ENCODE data around the gene ACADS. TPM values are rescaled to one million over a fixed set of nuclear protein-coding genes. Genes with fewer than 3 reads are reported as not detected.

The ACADS gene
- total and polyA plus RNA-seq, 2 of the 8 experiments (the other 6 are each of a cell fraction or from before 2014, with no cell fraction given): 4.9 to 7.5 TPM

DNA sequence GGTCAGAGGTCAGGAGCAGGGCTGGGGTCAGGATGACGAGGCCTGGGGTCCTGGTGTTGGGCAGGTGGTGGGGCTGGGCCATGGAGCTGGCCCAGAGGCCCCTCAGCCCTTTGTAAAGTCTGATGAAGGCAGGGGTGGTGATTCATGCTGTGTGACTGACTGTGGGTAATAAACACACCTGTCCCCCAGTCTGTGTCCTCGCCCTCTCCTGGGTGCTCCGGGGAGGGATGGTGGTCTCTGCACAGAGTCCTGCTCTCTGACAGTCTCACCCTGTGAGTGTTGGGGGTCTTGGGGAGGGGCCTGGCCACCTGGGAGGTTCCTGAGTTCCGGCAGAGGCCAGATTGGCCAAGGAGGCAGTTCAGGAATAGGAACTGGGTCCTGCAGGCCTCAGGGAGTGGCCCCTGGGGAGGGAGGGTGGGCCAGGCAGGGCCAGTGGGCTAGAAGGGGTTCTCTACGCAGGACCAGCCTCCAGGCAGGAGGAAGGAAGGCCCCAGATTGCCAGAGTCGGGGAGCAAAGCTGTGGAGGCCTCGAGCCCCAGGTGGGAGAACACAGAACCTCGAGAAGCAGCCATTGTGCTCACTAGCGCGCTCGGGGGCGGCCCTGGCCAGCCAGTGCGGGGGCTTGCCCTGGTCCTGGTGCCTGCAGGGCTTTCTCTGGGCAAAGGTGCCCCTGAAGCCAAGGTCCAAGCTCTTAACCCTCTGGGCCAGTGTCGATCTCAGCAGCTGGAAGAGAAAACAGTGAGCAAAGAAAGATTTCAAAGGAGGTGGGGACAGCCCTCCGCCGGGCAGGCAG lies 14.4 kb downstream of the ACADS start:
- Histone ChIP-seq H3K27ac (ENCODE audit: low read depth, low read length) (no peak overlapping the region), H4K91ac (replicated peaks; ENCODE audit: insufficient read length, low read length) (no peak overlapping the region), H2AK5ac (ENCODE audit: low read depth, low read length) (no peak overlapping the region), H2AFZ (ENCODE audit: low read length) (no peak overlapping the region), H4K8ac (ENCODE audit: extremely low read depth, insufficient read depth, low read length) (no peak overlapping the region), H3K23me2 (ENCODE audit: low read depth, low read length) (no peaks in the 10 kb centered on the region), H3K4ac (replicated peaks; ENCODE audit: insufficient read length, low read depth, low read length) (no peak overlapping the region), H3K4me3 (ENCODE audit: extremely low read depth in 1 of 4, insufficient read depth in 2 of 4, low read depth in 3 of 4, low read length in 4 of 4) (no peak overlapping the region), H3K14ac (ENCODE audit: insufficient read length) (no peak overlapping the region), H3K79me1 (ENCODE audit: low read depth, low read length) (no peaks in the 10 kb centered on the region), H3K56ac (replicated peaks; ENCODE audit: insufficient read length, low read depth, low read length) (no peak overlapping the region), H3K23ac (ENCODE audit: insufficient read length) (no peak overlapping the region), H3K9ac (replicated peaks in 1 of 4; ENCODE audit: extremely low read depth in 1 of 4, low read depth in 3 of 4, low read length in 3 of 4) (no peak overlapping the region), H2BK120ac (replicated peaks; ENCODE audit: low read depth, low read length) (no peak overlapping the region), H3K27me3 (replicated peaks in 1 of 4; ENCODE audit: control insufficient read depth in 3 of 4, extremely low read depth in 1 of 4, insufficient read depth in 3 of 4, low read length in 3 of 4) (no peaks in the 10 kb centered on the region), H2BK15ac (ENCODE audit: low read length) (no peak overlapping the region), H2BK5ac (ENCODE audit: low read depth, low read length) (no peak overlapping the region), H3K4me2 (ENCODE audit: insufficient read depth in 1 of 2, low read depth in 2 of 2, low read length in 2 of 2) (no peak overlapping the region), H2BK20ac (ENCODE audit: low read length) (no peak overlapping the region), H4K5ac (ENCODE audit: insufficient read length, low read depth, low read length) (no peak overlapping the region), H3K36me3 (ENCODE audit: control insufficient read depth in 2 of 4, insufficient read depth in 4 of 4, low read length in 3 of 4) (no peaks in the 10 kb centered on the region; a peak in 1 of 8 replicates), H3K18ac (ENCODE audit: extremely low read depth, low read length) (no peak overlapping the region), H3K9me3 (ENCODE audit: insufficient read depth in 2 of 2, low read depth in 1 of 2, low read length in 1 of 2) (no peaks in the 10 kb centered on the region), H3K79me2 (ENCODE audit: control insufficient read depth in 1 of 2, insufficient read depth in 2 of 2, low read length in 2 of 2) (no peaks in the 10 kb centered on the region), H3K4me1 (replicated peaks in 1 of 4; ENCODE audit: control insufficient read depth in 3 of 4, insufficient read depth in 4 of 4, low read length in 3 of 4) (no peaks in the 10 kb centered on the region), H4K20me1 (replicated peaks in 1 of 2; ENCODE audit: control insufficient read depth in 1 of 2, insufficient read depth in 2 of 2, low read length in 2 of 2) (no peaks in the 10 kb centered on the region), H2BK12ac (ENCODE audit: low read depth, low read length) (no peak overlapping the region)
- FAIRE-seq: no peak
- ChIA-PET POLR2A (ENCODE audit: partially characterized antibody) (interaction anchor here (1.2 kb wide), 1 partner anchor 48 kb away, joined by 5 read pairs; no protein-coding TSS in a partner anchor), CTCF (ENCODE audit: partially characterized antibody) (interaction anchor here (0.8 to 5.7 kb wide), 8 partner anchors 15 to 483 kb away, joined by 3 to 34 read pairs (median 4); partner anchors contain the start of genes ACADS and POP5)
- TF ChIP-seq RXRA (IDR thresholded peaks at IDR 0.05; ENCODE audit: insufficient read depth, low read depth, low read length) (no peak), RAD21 (IDR thresholded peaks at IDR 0.05 in 1 of 2, conservative IDR thresholded peaks at IDR 0.05 in 1 of 2; ENCODE audit: low read depth in 2 of 2, low read length in 2 of 2) (no peak), KDM4A (IDR thresholded peaks at IDR 0.05; ENCODE audit: low read depth, low read length, severe bottlenecking) (no peak), SIX5 (IDR thresholded peaks at IDR 0.05; ENCODE audit: low read depth, low read length) (no peak), SUZ12 (IDR thresholded peaks at IDR 0.05; ENCODE audit: low read length) (no peak), CTBP2 (IDR thresholded peaks at IDR 0.05; ENCODE audit: borderline replicate concordance, insufficient read depth, insufficient read length, low read length) (no peak)
- 78% methylated on average over 12 of the region's 16 CpGs; no CpG with 5 or more reads in 1 of the 2 experiments for WGBS, 2 experiments (ENCODE audit: extremely low coverage in 1 of 2, insufficient coverage in 1 of 2, insufficient read length in 1 of 2, insufficient replicate concordance in 2 of 2, low coverage in 1 of 2, low lambda C conversion rate in 2 of 2, missing lambda C conversion rate in 1 of 2)
- no peak for DNase-seq (ENCODE audit: low read depth in 1 of 2, low spot score in 2 of 2)
